Astrocyte (in vitro differentiated cells and primary cell): Measurements from ENCODE around the gene OR52R1. TPM values are rescaled to one million over a fixed set of nuclear protein-coding genes. Genes with fewer than 3 reads are reported as not detected.

Source experiments
- DNase-seq: peaks from one replicate; pipeline ENCODE4 v3.0.0-alpha.2; 2010; ENCODE audit warnings: low read depth
- FAIRE-seq: peaks from 2 replicates; lab custom pipeline; 2011; peaks lifted over from hg19 to GRCh38; lab: Jason Lieb, UNC
- H2AFZ ChIP-seq: 2 replicates; pipeline ENCODE4 v1.6.0; 2012; ENCODE audit warnings: low read depth, low read length, inconsistent platforms
- H3K27ac ChIP-seq: 2 replicates; pipeline ENCODE4 v1.5.1; 2011; ENCODE audit warnings: low read depth, low read length, inconsistent platforms
- H3K27me3 ChIP-seq: 2 replicates; pipeline ENCODE4 v1.6.0; 2011; ENCODE audit warnings: low read length, inconsistent platforms; ENCODE audit not compliant: insufficient read depth
- H3K36me3 ChIP-seq: 2 replicates; pipeline ENCODE4 v1.5.1; 2011; ENCODE audit warnings: low read length, inconsistent platforms; ENCODE audit not compliant: insufficient read depth
- H3K4me1 ChIP-seq: 2 replicates; pipeline ENCODE4 v1.5.1; 2011; ENCODE audit warnings: low read length, inconsistent platforms; ENCODE audit not compliant: insufficient read depth
- H3K4me2 ChIP-seq: 2 replicates; pipeline ENCODE4 v1.6.0; 2012; ENCODE audit warnings: low read length, inconsistent platforms
- H3K4me3 ChIP-seq: 2 replicates; pipeline ENCODE4 v1.5.1; 2011; ENCODE audit warnings: low read depth, mild to moderate bottlenecking, low read length, inconsistent platforms; ENCODE audit not compliant: insufficient read depth
- H3K79me2 ChIP-seq: 2 replicates; pipeline ENCODE4 v1.6.0; 2012; ENCODE audit warnings: mild to moderate bottlenecking, low read length, inconsistent platforms; ENCODE audit not compliant: insufficient read depth
- H3K9ac ChIP-seq: 2 replicates; pipeline ENCODE4 v1.6.0; 2012; ENCODE audit warnings: mild to moderate bottlenecking, low read length, inconsistent platforms
- H3K9me3 ChIP-seq: 2 replicates; pipeline ENCODE4 v1.5.1; 2012; ENCODE audit warnings: low read depth, mild to moderate bottlenecking, low read length, inconsistent platforms; ENCODE audit not compliant: insufficient read depth
- H4K20me1 ChIP-seq: 2 replicates; pipeline ENCODE4 v1.6.0; 2012; ENCODE audit warnings: low read length, inconsistent platforms; ENCODE audit not compliant: insufficient read depth
- H3K27ac Mint-ChIP-seq: one replicate; pipeline ENCODE4 v1.8.0; 2021; ENCODE audit warnings: mild to moderate bottlenecking, mixed read lengths; ENCODE audit not compliant: unreplicated experiment
- H3K27me3 Mint-ChIP-seq: one replicate; pipeline ENCODE4 v1.8.0; 2021; ENCODE audit warnings: low read depth, mixed read lengths; ENCODE audit not compliant: unreplicated experiment
- H3K36me3 Mint-ChIP-seq: one replicate; pipeline ENCODE4 v1.8.0; 2021; ENCODE audit warnings: low read depth, mixed read lengths; ENCODE audit not compliant: unreplicated experiment
- H3K4me1 Mint-ChIP-seq: one replicate; pipeline ENCODE4 v1.8.0; 2021; ENCODE audit warnings: low read depth, mixed read lengths; ENCODE audit not compliant: unreplicated experiment
- H3K4me3 Mint-ChIP-seq: one replicate; pipeline ENCODE4 v1.8.0; 2021; ENCODE audit warnings: mild to moderate bottlenecking, moderate library complexity, mixed read lengths; ENCODE audit not compliant: unreplicated experiment
- H3K9me3 Mint-ChIP-seq: one replicate; pipeline ENCODE4 v1.8.0; 2021; ENCODE audit warnings: mild to moderate bottlenecking, mixed read lengths; ENCODE audit not compliant: unreplicated experiment
- EZH2 ChIP-seq: IDR thresholded peaks from 2 replicates; pipeline ENCODE4 v1.6.1; 2012; ENCODE audit warnings: mild to moderate bottlenecking, low read length, inconsistent platforms; ENCODE audit not compliant: insufficient read depth
- total RNA-seq: library from RNA; stranded (reverse); gene quantifications from 2 replicates; pipeline ENCODE4 v1.2.1, GENCODE V29; 2021
- TF ChIP-seq, protein P1 (sequence below): IDR thresholded peaks from 2 replicates; pipeline ENCODE4 v1.5.1; 2011; ENCODE audit warnings: low read depth, mild to moderate bottlenecking, inconsistent platforms, low read length, moderate library complexity; ENCODE audit not compliant: insufficient read depth

The OR52R1 gene
- total RNA-seq, 1 donor from 2014 or later, result not detected

- no peaks in the 10 kb centered on the region for H3K36me3 Mint-ChIP-seq
- no peak overlapping the region for H3K4me3 ChIP-seq
- TF ChIP-seq, protein P1, sequence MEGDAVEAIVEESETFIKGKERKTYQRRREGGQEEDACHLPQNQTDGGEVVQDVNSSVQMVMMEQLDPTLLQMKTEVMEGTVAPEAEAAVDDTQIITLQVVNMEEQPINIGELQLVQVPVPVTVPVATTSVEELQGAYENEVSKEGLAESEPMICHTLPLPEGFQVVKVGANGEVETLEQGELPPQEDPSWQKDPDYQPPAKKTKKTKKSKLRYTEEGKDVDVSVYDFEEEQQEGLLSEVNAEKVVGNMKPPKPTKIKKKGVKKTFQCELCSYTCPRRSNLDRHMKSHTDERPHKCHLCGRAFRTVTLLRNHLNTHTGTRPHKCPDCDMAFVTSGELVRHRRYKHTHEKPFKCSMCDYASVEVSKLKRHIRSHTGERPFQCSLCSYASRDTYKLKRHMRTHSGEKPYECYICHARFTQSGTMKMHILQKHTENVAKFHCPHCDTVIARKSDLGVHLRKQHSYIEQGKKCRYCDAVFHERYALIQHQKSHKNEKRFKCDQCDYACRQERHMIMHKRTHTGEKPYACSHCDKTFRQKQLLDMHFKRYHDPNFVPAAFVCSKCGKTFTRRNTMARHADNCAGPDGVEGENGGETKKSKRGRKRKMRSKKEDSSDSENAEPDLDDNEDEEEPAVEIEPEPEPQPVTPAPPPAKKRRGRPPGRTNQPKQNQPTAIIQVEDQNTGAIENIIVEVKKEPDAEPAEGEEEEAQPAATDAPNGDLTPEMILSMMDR, result no peak
- no peak for TF ChIP-seq EZH2
- H3K27ac ChIP-seq, result no peak overlapping the region
- H4K20me1 ChIP-seq, result no peaks in the 10 kb centered on the region
- no peaks in the 10 kb centered on the region for H3K36me3 ChIP-seq
- H3K79me2 ChIP-seq, result no peaks in the 10 kb centered on the region
- H3K27me3 ChIP-seq, result no peaks in the 10 kb centered on the region
- no peak overlapping the region for H3K4me3 Mint-ChIP-seq
- no peak overlapping the region for H3K27ac Mint-ChIP-seq
- H2AFZ ChIP-seq, result no peak overlapping the region
- peaks cover 1% of the 10 kb centered on the region for H3K9me3 Mint-ChIP-seq
- H3K4me2 ChIP-seq, result no peak overlapping the region
- no peaks in the 10 kb centered on the region for H3K4me1 Mint-ChIP-seq
- peaks cover 3% of the 10 kb centered on the region for H3K27me3 Mint-ChIP-seq
- DNase-seq (no peak), FAIRE-seq (no peak)
- no peaks in the 10 kb centered on the region for H3K9me3 ChIP-seq
- no peaks in the 10 kb centered on the region for H3K4me1 ChIP-seq
- no peak overlapping the region for H3K9ac ChIP-seq
Measured at GRCh38 chr11:4798427-4799183, 5.6 kb downstream of the OR52R1 start.

GRCh38 chr11:4797206-4797605 is 7.0 kb downstream of the OR52R1 start:
- Histone ChIP-seq H3K9me3 (no peaks in the 10 kb centered on the region), H3K79me2 (no peaks in the 10 kb centered on the region), H3K4me3 (no peak overlapping the region), H2AFZ (no peak overlapping the region), H3K27me3 (no peaks in the 10 kb centered on the region), H3K36me3 (no peaks in the 10 kb centered on the region), H3K9ac (no peak overlapping the region), H3K4me2 (no peak overlapping the region), H3K27ac (no peak overlapping the region), H3K4me1 (no peaks in the 10 kb centered on the region), H4K20me1 (no peaks in the 10 kb centered on the region)
- Mint-ChIP-seq H3K9me3 (peaks cover 1% of the 10 kb centered on the region), H3K4me3 (no peak overlapping the region), H3K27me3 (peaks cover 3% of the 10 kb centered on the region), H3K27ac (no peak overlapping the region), H3K36me3 (no peaks in the 10 kb centered on the region), H3K4me1 (no peaks in the 10 kb centered on the region)
- DNase-seq (no peak), FAIRE-seq (no peak)
- TF ChIP-seq EZH2, result no peak
- TF ChIP-seq, protein P1, result no peak

- H2AFZ ChIP-seq, result no peak overlapping the region
- no peaks in the 10 kb centered on the region for H3K9me3 ChIP-seq
- TF ChIP-seq EZH2, result no peak
- TF ChIP-seq, protein P1, result no peak
- DNase-seq, result no peak
- no peaks in the 10 kb centered on the region for H3K27me3 ChIP-seq
- H3K4me3 ChIP-seq, result no peak overlapping the region
- H3K27me3 Mint-ChIP-seq, result no peaks in the 10 kb centered on the region
- H3K36me3 Mint-ChIP-seq, result no peaks in the 10 kb centered on the region
- H3K9ac ChIP-seq, result no peak overlapping the region
- no peaks in the 10 kb centered on the region for H4K20me1 ChIP-seq
- no peak overlapping the region for H3K4me2 ChIP-seq
- H3K27ac ChIP-seq, result no peak overlapping the region
- H3K36me3 ChIP-seq, result no peaks in the 10 kb centered on the region
- H3K9me3 Mint-ChIP-seq, result peaks cover 5% of the 10 kb centered on the region
- H3K4me1 ChIP-seq, result no peaks in the 10 kb centered on the region
- no peak for FAIRE-seq
- no peak overlapping the region for H3K27ac Mint-ChIP-seq
- H3K79me2 ChIP-seq, result no peaks in the 10 kb centered on the region
- no peak overlapping the region for H3K4me3 Mint-ChIP-seq
- no peaks in the 10 kb centered on the region for H3K4me1 Mint-ChIP-seq
Measured at GRCh38 chr11:4782454-4782853, 21.7 kb downstream of the OR52R1 start.
